CD4-positive, alpha-beta T cell (primary cell): Measurements from ENCODE around the gene LARP4. TPM values are rescaled to one million over a fixed set of nuclear protein-coding genes. Genes with fewer than 3 reads are reported as not detected.

Experiments
- ATAC-seq: fragments of 200-7000 bp; cut with Tn5 transposase; one replicate; pipeline ENCODE4 v1.10.0; 2022; ENCODE audit warnings: mild to moderate bottlenecking; ENCODE audit not compliant: poor library complexity
- CTCF ChIA-PET: fragments of 350-600 bp; sonication (Branson Sonifier 250); formaldehyde crosslinking; loops from one replicate; lab custom pipeline; 2021; ENCODE audit warnings: antibody characterized with exemption, inconsistent platforms; lab: Charles Lee
- POLR2A ChIA-PET: fragments of 350-600 bp; sonication (Branson Sonifier 250); formaldehyde crosslinking; loops from one replicate; lab custom pipeline; 2021; ENCODE audit warnings: antibody characterized with exemption, inconsistent platforms; lab: Charles Lee
- DNase-seq, 14 experiments: peaks; one replicate each; pipeline ENCODE4 v3.0.0-alpha.2; 2013 to 2020; ENCODE audit warnings: mixed read lengths in 2 of 14
- H3K27ac ChIP-seq, 2 donors: one replicate each; pipeline versions ENCODE4 v1.5.1 to v1.7.0; 2013; ENCODE audit warnings: low read length in 2 of 2, low read depth in 1 of 2, mild to moderate bottlenecking in 1 of 2
- H3K27me3 ChIP-seq, 2 experiments: 1 replicate in 1 of 2; 2 replicates in 1 of 2; pipeline versions ENCODE4 v1.6.1 to v1.7.0; 2013; ENCODE audit warnings: low read length in 2 of 2, control low read depth in 1 of 2, mild to moderate bottlenecking in 1 of 2, moderate library complexity in 1 of 2; ENCODE audit not compliant: insufficient read depth in 2 of 2, control insufficient read depth in 1 of 2
- H3K36me3 ChIP-seq: one replicate; pipeline ENCODE4 v1.6.1; 2013; ENCODE audit warnings: low read length, control low read depth; ENCODE audit not compliant: insufficient read depth
- H3K4me1 ChIP-seq: one replicate; pipeline ENCODE4 v1.6.1; 2013; ENCODE audit warnings: low read length, control low read depth; ENCODE audit not compliant: insufficient read depth
- H3K4me3 ChIP-seq: one replicate; pipeline ENCODE4 v1.5.1; 2013; ENCODE audit warnings: mild to moderate bottlenecking, low read length, moderate library complexity
- H3K9me3 ChIP-seq, 2 experiments: 1 replicate in 1 of 2; 2 replicates in 1 of 2; pipeline versions ENCODE4 v1.6.1 to v1.7.0; 2013; ENCODE audit warnings: low read length in 2 of 2, mild to moderate bottlenecking in 2 of 2, control low read depth in 1 of 2, moderate library complexity in 1 of 2; ENCODE audit not compliant: control insufficient read depth in 1 of 2, insufficient read depth in 1 of 2
- H3K27ac Mint-ChIP-seq: one replicate; pipeline ENCODE4 v1.8.0; 2020; ENCODE audit warnings: mixed read lengths
- H3K27me3 Mint-ChIP-seq: one replicate; pipeline ENCODE4 v1.8.0; 2021; ENCODE audit warnings: mixed read lengths
- H3K36me3 Mint-ChIP-seq: one replicate; pipeline ENCODE4 v1.8.0; 2021; ENCODE audit warnings: low read depth, mixed read lengths
- H3K4me1 Mint-ChIP-seq: one replicate; pipeline ENCODE4 v1.8.0; 2021; ENCODE audit warnings: low read depth, mixed read lengths
- H3K4me3 Mint-ChIP-seq: one replicate; pipeline ENCODE4 v1.8.0; 2020; ENCODE audit warnings: mild to moderate bottlenecking, mixed read lengths
- H3K9me3 Mint-ChIP-seq: one replicate; pipeline ENCODE4 v1.8.0; 2020; ENCODE audit warnings: mixed read lengths
- intact Hi-C, 2 experiments: fragments of 100-400 bp; cut with DNase I in 1 of 2; cut with micrococcal nuclease in 1 of 2; formaldehyde crosslinking; loops; one replicate each; pipeline versions ENCODE4 v1.15.1 to v1.9.0; 2023 to 2025; cut with DNase I, micrococcal nuclease
- total RNA-seq, 174 experiments: library from RNA in 2 of 174; stranded (reverse) in 2 of 174; gene quantifications; one replicate each; pipeline ENCODE4 v1.2.3 and lab custom pipeline; 2021 to 2026
- TF ChIP-seq, protein P1 (sequence below): fragments of 200-600 bp; IDR thresholded peaks from one replicate; pipeline ENCODE4 v1.8.0; 2022; ENCODE audit warnings: antibody characterized with exemption, mild to moderate bottlenecking

LARP4 gene
- total RNA-seq, 2 experiments from 2014 or later = 17.6 to 18.1 TPM

- Mint-ChIP-seq H3K4me1 (no peaks in the 10 kb centered on the region), H3K27me3 (no peaks in the 10 kb centered on the region), H3K36me3 (no peaks in the 10 kb centered on the region), H3K27ac (no peak overlapping the region), H3K9me3 (no peaks in the 10 kb centered on the region), H3K4me3 (no peak overlapping the region)
- TF ChIP-seq, protein P1, sequence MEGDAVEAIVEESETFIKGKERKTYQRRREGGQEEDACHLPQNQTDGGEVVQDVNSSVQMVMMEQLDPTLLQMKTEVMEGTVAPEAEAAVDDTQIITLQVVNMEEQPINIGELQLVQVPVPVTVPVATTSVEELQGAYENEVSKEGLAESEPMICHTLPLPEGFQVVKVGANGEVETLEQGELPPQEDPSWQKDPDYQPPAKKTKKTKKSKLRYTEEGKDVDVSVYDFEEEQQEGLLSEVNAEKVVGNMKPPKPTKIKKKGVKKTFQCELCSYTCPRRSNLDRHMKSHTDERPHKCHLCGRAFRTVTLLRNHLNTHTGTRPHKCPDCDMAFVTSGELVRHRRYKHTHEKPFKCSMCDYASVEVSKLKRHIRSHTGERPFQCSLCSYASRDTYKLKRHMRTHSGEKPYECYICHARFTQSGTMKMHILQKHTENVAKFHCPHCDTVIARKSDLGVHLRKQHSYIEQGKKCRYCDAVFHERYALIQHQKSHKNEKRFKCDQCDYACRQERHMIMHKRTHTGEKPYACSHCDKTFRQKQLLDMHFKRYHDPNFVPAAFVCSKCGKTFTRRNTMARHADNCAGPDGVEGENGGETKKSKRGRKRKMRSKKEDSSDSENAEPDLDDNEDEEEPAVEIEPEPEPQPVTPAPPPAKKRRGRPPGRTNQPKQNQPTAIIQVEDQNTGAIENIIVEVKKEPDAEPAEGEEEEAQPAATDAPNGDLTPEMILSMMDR = no peak
- ATAC-seq (no peak), DNase-seq (no peak)
- ChIA-PET CTCF (no interaction called here), POLR2A (no interaction called here)
- intact Hi-C loops = no loop called here
- H3K9me3 ChIP-seq = peaks cover 0 to 4% of the 10 kb centered on the region in 2 experiments
- H3K27ac ChIP-seq = no peak overlapping the region
- H3K36me3 ChIP-seq = no peaks in the 10 kb centered on the region
- H3K27me3 ChIP-seq = no peaks in the 10 kb centered on the region
- no peak overlapping the region for H3K4me3 ChIP-seq
- H3K4me1 ChIP-seq = no peaks in the 10 kb centered on the region
These were observed 24.9 kb upstream of the LARP4 start for GRCh38 chr12:50375802-50376201.

DNA sequence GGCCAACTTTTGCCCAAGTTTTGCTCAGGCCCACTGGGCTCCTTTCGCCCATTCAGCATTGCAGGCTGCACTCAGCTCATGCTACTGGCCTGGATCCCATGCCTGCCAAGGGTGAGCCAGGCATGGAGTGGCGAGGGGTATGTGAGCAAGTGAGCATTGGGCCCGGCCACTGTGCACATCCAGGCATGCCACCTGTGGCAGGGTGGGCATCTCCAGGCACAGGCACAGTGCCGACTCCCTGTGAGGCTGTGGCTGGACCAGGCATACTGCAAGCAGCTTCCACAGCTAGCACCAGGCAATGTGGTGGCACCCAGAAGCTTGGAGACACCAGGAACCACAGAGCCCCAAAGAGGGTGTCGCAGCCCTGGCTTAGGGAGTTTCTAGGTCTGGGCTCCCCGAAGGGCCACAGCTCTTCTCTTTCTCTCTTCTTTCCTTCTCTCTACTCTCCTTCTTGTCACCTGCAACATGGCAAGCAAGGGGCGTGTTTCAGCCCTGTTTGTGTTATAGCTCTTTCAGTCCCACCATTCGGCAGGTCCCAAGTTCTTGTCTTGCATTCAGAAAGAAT lies 19.8 kb upstream of the LARP4 start:
- Histone ChIP-seq H3K36me3 (no peaks in the 10 kb centered on the region), H3K4me1 (no peaks in the 10 kb centered on the region), H3K27ac (no peak overlapping the region), H3K27me3 (no peaks in the 10 kb centered on the region), H3K9me3 (no peaks in the 10 kb centered on the region), H3K4me3 (no peak overlapping the region)
- H3K27ac Mint-ChIP-seq = no peak overlapping the region
- ChIA-PET POLR2A (no interaction called here), CTCF (no interaction called here)
- intact Hi-C loops = no loop called here
- ATAC-seq (no peak), DNase-seq (no peak)
- no peaks in the 10 kb centered on the region for H3K27me3 Mint-ChIP-seq
- no peaks in the 10 kb centered on the region for H3K4me1 Mint-ChIP-seq
- no peak overlapping the region for H3K4me3 Mint-ChIP-seq
- no peaks in the 10 kb centered on the region for H3K9me3 Mint-ChIP-seq
- TF ChIP-seq, protein P1 = no peak
- H3K36me3 Mint-ChIP-seq = no peaks in the 10 kb centered on the region

GRCh38 chr12:50387487-50387886 lies 13.2 kb upstream of the LARP4 start:
- no peak for DNase-seq
- CTCF ChIA-PET = no interaction called here

More at GRCh38 chr12:50387487-50387886, 13.2 kb upstream of the LARP4 start:
- Mint-ChIP-seq H3K4me3 (no peak overlapping the region), H3K27me3 (no peaks in the 10 kb centered on the region), H3K4me1 (no peaks in the 10 kb centered on the region), H3K36me3 (no peaks in the 10 kb centered on the region), H3K27ac (no peak overlapping the region), H3K9me3 (no peaks in the 10 kb centered on the region)
- TF ChIP-seq, protein P1 = no peak
- no peak overlapping the region for H3K4me3 ChIP-seq
- H3K27me3 ChIP-seq = no peaks in the 10 kb centered on the region
- no peaks in the 10 kb centered on the region for H3K9me3 ChIP-seq
- intact Hi-C loops = no loop called here
- no peak overlapping the region for H3K27ac ChIP-seq
- no peaks in the 10 kb centered on the region for H3K36me3 ChIP-seq
- POLR2A ChIA-PET = no interaction called here
- H3K4me1 ChIP-seq = no peaks in the 10 kb centered on the region
- no peak for ATAC-seq
